ENCODE data around the gene EP400. TPM values are rescaled to one million over a fixed set of nuclear protein-coding genes. Genes with fewer than 3 reads are reported as not detected.

EP400 gene
- total and polyA plus RNA-seq, 9 donors: 19.6 to 60.7 (median 44.0) TPM

- H3K27me3 ChIP-seq: no peaks in the 10 kb centered on the region
- peak overlapping the region in 1 of 2 donors; percentile 6 for H3K27ac ChIP-seq
- no peaks in the 10 kb centered on the region for H3K9me3 ChIP-seq
- peak; percentile 71 to 82 (median 77) for DNase-seq
- 54 to 63% (median 59%) methylated on average over 17 to 20 of the region's 20 CpGs for WGBS, 3 donors
- H3K36me3 ChIP-seq: peaks cover 3% of the 10 kb centered on the region
- intact Hi-C loops (cut with DNase I): no loop called here
- H3K4me3 ChIP-seq: no peak overlapping the region
- TF ChIP-seq CTCF (IDR thresholded peaks at IDR 0.05) (no peak), POLR2A (IDR thresholded peaks at IDR 0.05) (no peak), EP300 (IDR thresholded peaks at IDR 0.05) (no peak)
- H3K4me1 ChIP-seq (ENCODE audit: insufficient read depth): no peaks in the 10 kb centered on the region
Observed at GRCh38 chr12:131912518-131913274, 37.0 kb upstream of the EP400 start.

GRCh38 chr12:131913666-131914065 is 36.1 kb upstream of the EP400 start:
- H3K27ac ChIP-seq: no peak overlapping the region
- whole genome bisulfite sequencing, 3 donors: 88 to 95% (median 88%) methylated on average over 8 of the region's 8 CpGs
- H3K4me1 ChIP-seq (ENCODE audit: insufficient read depth): no peaks in the 10 kb centered on the region
- TF ChIP-seq EP300 (IDR thresholded peaks at IDR 0.05) (no peak), POLR2A (IDR thresholded peaks at IDR 0.05) (no peak), CTCF (IDR thresholded peaks at IDR 0.05) (no peak)
- intact Hi-C loops (cut with DNase I): no loop called here
- H3K4me3 ChIP-seq: no peak overlapping the region
- H3K27me3 ChIP-seq: no peaks in the 10 kb centered on the region
- peaks cover 3% of the 10 kb centered on the region for H3K36me3 ChIP-seq
- H3K9me3 ChIP-seq: no peaks in the 10 kb centered on the region
- DNase-seq: no peak

GRCh38 chr12:131914179-131914702 is 35.5 kb upstream of the EP400 start:
- no peak overlapping the region for H3K4me3 ChIP-seq
- DNase-seq: no peak
- H3K27ac ChIP-seq: no peak overlapping the region
- WGBS, 3 donors: 94% methylated on average over 14 of the region's 14 CpGs
- TF ChIP-seq CTCF (IDR thresholded peaks at IDR 0.05) (no peak), EP300 (IDR thresholded peaks at IDR 0.05) (no peak), POLR2A (IDR thresholded peaks at IDR 0.05) (no peak)
- no peaks in the 10 kb centered on the region for H3K4me1 ChIP-seq (ENCODE audit: insufficient read depth)
- intact Hi-C loops (cut with DNase I): no loop called here
- H3K36me3 ChIP-seq: peaks cover 3% of the 10 kb centered on the region
- no peaks in the 10 kb centered on the region for H3K9me3 ChIP-seq
- H3K27me3 ChIP-seq: no peaks in the 10 kb centered on the region

DNA sequence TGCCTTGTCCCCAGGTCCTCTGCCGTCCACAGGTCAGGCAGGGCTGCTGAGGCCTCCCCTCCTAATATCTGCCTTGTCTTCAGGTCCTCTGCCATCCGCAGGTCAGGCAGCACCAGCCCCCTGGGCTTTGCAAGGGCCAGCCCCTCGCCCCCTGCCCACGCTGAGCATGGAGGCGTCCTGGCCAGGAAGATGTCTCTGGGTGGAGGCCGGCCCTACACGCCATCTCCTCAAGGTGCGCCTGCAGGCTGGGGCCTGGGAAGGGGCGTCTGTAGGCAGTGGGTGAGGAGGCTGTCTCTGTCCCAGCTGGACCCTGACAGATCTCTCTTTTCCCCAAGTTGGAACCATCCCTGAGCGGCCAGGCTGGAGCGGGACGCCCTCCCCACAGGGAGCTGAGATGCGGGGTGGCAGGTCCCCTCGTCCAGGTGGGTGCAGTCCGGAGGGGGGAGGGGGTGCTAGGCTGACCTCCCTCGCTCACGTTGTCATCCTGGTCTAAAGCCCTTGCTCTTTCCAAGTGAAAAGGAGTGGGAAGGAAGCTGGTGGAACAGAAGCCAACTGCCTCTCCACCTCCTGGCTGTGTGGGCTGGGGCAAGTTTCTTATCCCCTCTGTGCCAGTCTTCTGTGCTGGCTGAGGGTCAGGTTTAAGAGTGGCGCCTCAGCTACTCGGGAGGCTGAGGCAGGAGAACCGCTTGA is 34.6 kb upstream of the EP400 start:
- Histone ChIP-seq H3K27ac (no peak overlapping the region), H3K27me3 (no peaks in the 10 kb centered on the region), H3K4me3 (no peak overlapping the region), H3K36me3 (peaks cover 3% of the 10 kb centered on the region), H3K9me3 (no peaks in the 10 kb centered on the region), H3K4me1 (ENCODE audit: insufficient read depth) (no peaks in the 10 kb centered on the region)
- 85 to 89% (median 86%) methylated on average over 20 of the region's 20 CpGs for WGBS, 3 donors
- peak in 1 of 5 donors; percentile 20 for DNase-seq
- intact Hi-C loops (cut with DNase I): no loop called here
- TF ChIP-seq CTCF (IDR thresholded peaks at IDR 0.05): no peak
- no peak for TF ChIP-seq POLR2A (IDR thresholded peaks at IDR 0.05)
- no peak for TF ChIP-seq EP300 (IDR thresholded peaks at IDR 0.05)
